Measurements from ENCODE around the gene PIR.
A peak's percentile ranks its signal among the peaks of the same experiment; 100 is the strongest.

Gene PIR

DNA sequence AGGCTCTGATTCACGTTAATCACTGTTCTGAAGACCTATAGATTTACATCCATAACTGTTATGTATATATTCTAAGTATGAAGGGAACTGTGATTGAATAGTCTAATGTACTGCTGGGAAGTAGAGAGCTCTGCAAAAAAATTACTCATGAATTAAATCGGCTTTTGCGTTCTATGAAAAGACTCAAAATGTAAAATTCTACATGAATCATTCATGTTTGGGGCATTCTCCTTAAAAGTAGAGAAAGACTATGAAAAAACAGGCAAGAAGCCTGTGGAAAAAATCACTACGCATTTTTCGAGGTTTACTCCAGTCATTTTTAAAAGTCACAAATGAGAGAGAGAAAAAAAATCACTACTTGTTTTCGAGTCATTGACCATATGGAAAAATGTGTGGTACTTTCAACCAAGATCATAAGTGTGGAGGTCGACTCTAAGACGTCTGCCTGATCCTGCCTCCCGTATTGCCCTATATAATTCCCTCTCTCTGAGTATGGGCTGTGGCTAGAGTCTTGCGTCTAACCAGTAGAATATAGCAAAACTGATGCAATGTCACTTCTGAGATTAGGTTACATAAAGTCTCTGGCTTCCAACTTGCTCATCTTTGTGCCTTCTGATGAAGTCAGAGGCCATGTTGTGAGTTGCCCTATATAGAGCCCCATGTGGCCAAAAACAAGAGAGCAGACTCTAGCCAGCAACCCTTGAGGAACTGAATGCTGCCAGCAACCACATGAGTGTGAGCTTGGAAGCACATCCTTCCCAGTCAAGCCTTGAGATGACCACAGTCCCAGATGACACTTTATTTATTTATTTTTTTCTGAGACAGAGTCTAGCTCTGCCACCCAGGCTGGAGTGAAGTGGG, 76.8 kb downstream of the PIR start:
- no peak for DNase-seq

DNA sequence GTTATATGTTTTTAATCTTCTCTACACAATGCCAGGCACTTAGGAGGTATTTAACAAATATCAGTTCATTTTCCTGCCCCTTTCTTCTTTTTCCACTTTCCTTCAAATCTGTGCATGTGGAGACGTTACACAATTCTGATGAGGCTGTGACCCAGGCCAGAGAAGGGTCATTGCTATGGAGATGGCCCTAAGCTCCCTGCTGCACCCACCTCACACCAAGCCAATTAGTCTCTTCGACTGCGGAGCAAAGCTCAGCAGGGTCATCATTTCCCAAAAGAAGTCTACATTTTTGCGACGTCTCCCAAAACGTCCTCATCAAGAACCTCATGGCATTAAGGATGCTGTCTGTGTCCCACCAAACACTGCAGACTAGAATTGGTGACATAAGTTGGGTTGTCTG, 80.0 kb downstream of the PIR start:
- no peak for DNase-seq

DNA sequence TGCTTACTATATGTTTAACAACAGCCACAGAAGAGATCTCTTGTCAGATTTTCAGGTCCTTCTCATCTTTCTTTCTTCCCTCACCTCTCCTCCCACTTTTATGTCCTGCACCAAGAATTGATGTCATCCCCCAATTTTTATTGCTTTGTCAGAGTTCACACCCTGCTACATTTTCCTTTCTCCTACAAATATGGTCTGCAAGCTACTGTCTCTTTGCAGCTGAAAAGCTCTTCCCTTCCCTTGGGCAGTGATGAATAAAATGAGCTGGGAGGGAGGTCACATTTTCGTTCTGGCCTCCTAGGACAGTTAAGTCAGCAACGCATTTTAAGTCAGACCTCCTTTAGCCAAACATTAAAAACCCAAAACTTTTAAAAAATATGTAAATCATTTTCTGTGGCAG, 82.2 kb downstream of the PIR start:
- no peak for DNase-seq

DNA sequence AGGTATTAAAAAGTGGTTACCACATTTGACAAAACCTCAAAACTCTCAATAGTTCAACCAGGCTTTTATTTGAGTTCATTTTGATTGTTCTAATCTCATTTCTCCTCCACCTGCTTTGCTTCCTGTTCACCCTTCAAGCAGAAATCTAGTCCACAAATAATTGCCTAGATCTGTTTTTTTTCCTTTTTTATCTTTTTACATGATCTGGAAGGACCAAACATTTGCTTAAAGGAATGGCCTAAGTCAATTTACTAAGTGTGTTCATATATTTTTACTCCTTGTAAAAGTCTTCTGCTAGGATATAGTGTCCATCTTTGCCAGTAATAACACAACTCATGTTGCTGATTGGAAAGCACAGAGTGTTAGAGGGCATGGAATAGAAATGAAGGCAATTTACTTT, 82.7 kb downstream of the PIR start:
- no peak for DNase-seq

DNA sequence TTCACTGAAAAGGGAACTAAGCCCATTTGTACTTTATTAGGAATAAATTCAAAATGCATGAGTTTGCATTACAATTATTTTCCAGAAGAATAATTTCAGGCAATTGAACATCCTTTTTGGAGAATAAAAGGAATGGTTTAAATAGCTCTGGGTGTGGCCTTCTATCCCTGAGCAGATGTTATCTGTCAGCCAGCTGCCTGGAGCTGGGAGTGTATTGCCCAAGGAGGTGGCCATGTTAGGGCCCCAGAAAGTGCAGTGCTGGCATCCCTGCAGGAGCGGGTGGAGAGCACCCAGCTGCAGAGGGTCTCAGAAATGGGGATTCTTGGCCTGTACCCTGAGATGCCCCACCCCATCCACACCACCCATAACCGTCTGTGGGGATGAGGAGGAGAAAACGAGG, 87.3 kb downstream of the PIR start:
- DNase-seq, result no peak

DNA sequence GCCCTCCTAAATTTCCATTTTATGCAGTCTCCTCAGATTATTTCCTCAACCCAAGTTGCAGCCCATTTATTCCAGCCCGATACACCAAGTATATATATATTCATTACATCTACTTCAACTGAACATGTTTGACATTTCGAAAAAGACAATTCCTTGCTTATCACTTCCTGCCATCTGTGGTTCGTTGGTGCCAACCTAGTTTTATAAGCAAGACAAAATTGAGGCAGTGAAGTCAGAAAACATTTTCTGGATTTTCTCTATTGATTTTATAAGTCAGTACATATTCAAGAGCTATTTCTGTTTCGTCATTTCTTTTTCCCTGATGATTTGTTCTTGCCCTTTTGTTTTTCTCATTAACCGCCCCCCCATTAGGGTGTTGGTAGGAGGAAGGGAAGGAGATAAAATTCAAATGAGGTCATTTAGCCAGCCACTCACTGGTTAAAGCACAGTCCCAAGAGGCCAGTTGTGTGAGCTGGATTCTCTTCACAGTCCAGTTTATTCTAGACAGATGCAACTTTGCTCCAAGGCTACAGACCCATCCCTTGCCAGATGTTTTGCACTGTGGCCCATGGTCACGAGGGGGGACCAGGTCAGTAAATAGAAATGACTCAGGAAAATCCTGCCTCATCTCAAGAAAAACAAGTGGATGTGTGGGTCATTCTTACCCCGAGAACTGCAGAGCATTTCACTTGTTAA, 88.6 kb downstream of the PIR start:
- no peak for DNase-seq

DNA sequence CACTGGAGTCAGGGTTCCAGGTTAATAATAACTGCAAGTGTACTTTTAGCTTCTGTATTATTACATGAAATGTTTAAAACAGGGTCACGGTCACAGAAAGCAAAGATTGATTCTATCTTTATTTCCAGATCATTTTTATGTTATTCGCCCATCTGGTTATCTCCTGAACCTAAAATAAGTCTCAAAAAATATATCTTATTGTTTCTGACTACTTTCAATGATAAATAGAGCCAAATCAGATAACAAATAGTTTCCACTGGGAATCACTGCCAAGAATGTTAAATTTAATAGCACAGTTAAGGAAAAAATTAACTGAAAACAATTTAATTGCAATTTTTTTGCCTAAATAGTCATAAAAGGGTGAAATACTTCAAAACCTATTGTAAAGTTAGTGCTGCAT, 91.8 kb downstream of the PIR start:
- DNase-seq, result no peak

DNA sequence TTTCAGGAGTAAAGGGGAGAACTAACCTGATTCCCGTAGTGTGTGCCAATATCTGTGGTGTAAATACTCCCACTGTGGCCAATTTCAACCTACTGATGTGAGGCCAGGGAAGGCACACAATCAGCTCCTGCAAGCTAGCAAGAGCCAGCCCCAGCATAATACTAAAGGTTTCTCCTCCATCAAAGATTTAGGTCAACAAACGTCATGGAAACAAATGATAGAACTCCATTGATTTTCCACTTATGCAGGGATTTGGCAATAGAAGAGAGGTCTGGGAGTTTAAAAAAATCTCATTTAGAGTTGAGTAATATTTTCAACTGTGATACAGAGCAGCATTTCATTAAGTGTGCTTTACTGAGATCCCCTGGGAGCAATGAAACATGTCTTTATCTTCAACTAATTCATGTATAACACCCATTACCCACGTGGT, 93.2 kb downstream of the PIR start:
- DNase-seq, result no peak

DNA sequence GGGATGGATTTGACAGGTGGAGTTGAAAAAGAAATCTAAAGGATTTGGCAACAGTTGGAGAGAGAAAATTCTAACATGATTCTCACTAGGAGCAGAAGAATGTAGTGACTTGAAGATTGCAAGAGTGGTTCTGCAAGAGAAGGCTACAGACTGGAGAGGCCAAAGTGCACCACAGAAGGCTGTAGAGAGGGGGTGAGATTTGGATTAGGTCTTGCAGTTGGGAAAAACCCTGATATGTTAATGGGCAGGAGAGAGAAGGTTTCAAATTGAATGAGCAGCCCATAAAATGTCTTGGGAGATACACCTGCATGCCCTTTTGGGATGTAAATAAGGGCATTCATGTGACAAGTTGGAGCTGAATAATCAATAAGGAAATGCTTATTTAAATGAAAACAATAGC, 94.3 kb downstream of the PIR start:
- no peak for DNase-seq

DNA sequence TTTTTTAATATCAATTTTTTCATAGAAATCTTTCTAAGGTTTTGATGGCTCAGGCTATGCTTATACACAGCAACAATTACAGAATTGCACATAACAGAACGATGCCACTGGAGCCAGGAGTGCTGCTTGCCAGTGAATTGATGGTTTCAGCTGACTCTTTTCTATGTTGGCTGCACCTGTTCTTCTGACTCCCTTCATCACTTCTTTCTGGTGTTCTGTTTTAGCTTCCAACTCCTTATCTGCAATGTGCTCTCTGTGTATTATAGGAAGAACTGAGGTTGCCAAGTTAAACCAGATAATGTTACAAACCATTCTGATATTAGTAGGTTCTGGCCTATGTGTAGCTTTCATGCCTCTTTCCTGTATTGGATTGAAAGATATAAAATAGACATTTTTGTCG, 97.3 kb downstream of the PIR start:
- no peak for DNase-seq

DNA sequence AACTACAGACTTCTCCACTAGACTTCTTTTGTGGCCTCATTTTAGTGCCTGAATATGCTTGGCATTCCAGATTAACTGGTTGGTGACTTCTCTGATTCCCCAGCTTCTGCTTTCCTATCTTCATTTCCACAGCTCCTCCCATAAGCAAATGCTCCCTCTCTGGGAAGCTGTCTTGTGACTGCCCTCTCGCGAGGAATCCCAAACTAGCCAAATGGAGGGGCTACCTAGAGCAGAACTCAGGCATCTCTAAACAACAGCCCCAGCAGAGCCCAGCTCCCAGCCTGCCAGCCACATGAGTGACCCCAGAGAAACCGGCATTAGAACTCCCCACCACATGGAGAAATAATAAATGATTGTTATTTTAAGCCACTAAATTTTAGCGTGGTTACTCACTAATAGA, 101.3 kb downstream of the PIR start:
- DNase-seq, result no peak

DNA sequence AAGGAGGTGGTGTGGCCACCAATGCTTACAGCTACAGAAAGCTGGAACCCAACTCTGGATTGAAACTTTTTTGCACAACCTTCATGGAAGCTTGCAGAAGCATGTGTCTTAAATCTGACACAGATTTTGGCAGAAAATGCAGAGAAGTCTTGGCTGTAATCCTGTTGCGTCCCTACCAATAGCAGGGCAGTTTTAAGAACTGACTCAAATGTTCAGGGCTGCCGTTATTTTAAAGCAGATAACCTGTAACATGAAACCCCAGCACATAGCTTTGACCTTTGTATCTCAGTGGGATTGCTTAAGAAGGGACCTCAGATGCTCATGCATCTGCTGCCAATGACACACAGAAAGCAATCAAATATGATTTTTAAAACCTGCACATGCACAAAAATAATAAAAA, 108.8 kb downstream of the PIR start, which contains the start of gene VEGFD:
VEGFD (minus strand) TSS at position 110 of the 400 bp plus-strand sequence. CDS start 467 bp downstream, outside the sequence.
- no peak for DNase-seq

DNA sequence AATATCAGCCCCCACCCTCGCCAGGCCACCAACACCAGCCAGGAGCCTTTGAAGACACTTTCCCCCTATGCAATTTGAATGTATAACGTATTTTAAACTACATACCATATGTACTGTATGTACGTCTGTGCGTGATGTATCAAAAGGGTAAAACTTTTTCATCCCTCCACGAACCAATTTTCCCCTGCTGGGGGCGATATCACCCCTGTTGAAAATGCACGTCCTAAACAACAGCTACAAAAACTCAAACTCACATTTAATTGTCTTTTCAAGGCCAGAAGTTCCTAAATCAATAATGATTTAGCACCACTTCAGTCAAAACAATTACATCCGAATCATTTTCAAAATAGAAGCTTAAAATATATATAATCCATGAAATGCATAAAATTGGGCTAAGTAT, 110.3 kb downstream of the PIR start:
- DNase-seq, result no peak

DNA sequence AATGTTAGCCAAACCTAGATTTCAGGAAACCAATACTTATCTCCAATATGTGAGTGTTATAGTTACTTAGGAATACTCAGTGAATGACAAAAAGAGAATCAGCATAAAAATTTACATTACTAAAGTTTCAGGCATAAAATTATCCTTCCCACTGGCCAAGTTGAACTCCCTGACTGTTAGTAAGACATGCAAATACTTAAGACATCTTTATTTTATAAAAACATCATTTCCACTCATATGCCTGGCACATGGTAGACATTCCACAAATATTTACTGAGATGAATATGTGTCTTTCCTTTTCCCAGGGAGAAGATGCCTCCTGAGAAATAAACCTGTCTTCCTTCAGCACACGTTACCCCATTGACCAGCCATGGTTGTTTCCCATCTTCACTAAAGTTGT, 116.2 kb downstream of the PIR start:
- no peak for DNase-seq

DNA sequence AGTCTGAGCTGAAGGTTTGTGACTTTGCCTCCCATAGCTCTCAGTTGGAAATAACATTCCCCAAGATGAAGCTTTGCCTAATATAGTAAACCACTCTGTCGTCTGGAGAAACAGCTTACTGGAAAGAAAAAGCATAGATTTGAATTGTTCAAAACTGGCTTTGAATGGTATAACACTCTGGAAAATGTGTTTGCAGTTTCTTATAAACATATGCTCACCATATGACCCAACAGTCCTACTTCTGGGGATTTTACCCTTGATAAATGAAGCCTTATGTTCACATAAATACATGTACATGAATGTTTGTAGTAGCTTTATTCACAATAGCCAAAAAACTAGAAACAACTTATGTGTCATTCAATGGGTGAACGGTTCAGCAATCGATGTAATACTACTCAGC, 119.2 kb downstream of the PIR start:
- DNase-seq, result no peak

DNA sequence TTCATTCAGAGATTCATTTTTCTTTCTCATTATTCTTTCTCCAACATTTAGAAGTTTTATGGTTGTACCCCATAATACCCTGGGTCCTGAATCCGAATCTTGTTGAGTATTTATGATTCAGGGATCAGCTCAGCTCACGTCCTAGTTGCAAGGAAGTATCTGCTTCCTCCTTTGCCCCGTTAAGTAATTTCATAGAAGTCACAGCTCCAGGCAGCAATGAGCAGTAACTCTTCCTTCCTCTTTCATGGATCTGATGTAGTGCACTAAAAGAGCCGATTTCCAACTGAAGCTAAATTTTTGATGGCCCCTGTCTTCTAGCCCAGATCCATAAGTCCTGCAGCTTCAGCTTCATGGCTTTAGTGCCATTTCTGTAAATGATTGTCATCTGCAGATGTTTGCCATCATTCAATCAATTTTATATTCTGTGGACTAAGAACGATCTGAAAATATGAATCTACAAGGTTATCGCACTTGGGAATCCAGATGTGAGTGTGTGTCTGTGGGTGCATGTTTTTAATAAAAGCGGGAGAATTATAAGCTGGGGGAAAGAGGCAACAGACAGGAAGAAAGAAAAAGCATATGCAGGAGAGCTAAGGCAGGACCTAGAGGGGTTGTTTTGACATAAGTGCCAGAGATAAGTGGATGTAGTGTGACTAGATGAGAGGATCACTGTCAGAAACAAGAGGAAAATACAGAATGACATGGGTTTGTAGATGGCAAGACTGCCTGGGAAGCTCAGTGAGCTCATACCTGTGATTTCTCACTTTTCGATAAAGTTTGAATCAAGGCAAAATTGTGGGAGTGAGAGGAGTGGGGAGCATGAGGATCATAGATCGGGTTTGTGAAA, 126.4 kb downstream of the PIR start:
- peak; percentile 35 to 45 for DNase-seq

DNA sequence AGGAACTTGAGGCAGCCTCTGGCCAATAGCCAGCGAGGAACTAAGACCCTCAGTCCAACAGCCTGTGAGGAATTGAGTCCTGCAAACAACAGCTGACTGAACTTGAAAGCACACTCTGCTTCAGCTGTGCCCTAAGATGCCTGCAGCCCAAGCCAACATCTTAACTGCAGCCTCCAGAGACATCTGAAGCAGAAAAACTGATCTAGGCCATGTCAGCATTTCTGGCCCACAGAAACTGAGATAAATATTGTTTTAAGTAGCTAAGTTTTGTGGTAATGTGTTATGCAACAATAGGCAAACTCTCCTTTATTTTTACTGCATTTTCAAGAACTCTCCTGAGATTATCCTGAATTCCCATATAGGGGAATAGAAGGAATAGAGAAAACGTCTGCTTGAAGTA, 133.4 kb downstream of the PIR start:
- DNase-seq, result no peak

DNA sequence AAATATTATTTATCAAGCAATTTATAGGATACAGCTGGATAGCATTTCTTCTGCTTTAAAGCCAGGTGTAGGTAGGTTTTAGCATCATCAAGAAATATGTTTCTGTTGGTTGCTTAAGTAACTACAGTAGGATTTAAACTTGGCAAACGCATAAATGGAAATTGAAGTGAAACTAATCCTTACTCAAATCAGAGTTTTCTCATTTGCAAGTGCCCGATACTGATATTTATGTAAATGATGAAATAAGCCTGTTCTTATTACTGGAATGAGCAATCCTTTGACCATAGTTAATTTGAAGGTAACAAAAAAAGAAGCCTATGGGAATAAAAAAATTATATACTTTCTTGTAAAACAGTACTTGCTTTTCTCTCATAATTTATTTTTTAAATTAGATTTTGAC, 134.6 kb downstream of the PIR start:
- no peak for DNase-seq

DNA sequence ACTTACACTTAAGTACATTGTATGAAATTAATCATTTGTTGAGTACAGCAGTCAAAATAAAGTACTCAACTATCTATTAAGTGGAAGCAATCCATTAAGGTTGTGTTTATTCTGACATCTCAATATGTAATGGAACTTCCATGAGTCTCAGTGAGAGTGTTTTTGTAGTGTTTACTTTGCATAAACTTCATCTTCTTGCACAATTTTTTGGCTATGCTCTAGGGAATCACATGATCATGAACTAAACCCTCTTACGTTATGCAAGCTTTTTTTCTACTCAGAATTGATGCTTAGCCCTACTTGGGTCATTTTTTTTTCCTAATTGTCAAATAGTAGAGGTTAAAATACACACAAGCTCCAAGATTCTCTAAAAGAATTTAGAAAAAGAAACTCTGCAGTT, 136.7 kb downstream of the PIR start:
- peak; percentile 51 to 73 for DNase-seq

DNA sequence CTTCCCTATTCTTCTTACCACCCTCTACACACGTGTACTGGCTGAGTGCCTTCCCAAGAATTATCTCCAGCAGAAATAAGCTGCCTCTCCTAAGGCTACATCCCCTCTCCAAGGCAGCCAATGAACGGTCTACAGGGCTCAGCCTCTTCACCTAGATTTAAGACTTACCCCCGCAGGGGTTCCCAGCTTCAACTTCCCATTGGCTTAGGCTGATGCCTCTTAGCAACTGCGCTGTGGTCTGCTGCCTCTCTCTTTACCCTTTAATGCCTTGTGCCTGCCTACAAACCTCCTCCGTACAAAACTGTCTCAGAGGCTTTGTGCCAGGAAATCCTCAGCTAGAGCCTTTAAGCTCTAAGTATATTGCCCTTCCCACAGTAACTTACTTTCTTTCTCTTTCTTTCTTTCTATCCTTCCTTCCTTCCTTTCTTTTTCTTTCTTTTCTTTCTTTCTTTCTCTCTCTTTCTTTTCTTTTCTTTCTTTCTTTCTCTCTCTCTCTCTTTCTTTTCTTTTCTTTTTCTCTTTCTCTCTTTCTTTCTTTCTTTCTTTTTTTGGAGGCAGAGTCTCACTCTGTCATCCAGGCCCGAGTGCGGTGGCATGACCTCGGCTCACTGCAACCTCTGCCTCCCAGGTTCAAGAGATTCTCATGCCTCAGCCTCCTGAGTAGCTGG, 142.7 kb downstream of the PIR start:
- DNase-seq, result no peak

DNA sequence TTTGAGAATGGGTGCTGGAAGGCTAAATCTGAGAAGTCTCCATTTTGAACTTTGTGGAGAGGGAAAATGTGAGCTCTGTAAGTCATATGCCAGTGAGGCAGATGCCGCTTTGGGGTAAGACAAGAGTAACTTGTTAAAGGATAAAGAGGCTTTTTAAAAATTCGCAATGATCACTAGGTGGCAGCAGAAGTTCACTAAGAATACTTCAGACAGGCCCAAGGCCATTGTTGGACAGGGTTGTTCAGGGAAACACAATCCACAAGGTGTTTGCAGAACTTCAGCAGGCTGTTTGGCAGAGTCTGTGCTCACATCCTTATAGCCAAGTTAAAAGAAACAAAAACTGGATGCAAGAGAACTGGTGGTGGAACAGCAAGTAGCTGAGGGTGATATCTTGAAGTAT, 144.1 kb downstream of the PIR start:
- DNase-seq, result peak; percentile 23 to 73

DNA sequence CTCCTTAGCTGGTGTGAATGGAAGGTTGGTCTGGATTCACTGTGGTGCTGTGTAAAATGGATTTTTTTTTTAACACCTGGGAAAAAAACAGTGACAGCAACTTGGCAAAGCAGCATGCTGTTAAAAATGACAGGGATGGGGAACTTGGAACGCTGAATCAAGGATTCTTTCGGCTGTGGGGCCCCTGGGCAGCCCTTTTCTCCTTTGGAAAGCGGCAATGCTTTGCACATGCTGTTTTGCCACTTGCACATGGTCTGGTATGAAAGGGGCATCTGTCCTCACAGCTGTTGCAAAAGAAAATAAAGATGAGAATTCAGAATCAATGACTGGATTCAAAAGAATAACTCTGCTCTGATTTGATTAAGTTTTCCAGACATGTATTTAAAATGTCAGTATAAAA, 147.2 kb downstream of the PIR start:
- DNase-seq, result no peak

DNA sequence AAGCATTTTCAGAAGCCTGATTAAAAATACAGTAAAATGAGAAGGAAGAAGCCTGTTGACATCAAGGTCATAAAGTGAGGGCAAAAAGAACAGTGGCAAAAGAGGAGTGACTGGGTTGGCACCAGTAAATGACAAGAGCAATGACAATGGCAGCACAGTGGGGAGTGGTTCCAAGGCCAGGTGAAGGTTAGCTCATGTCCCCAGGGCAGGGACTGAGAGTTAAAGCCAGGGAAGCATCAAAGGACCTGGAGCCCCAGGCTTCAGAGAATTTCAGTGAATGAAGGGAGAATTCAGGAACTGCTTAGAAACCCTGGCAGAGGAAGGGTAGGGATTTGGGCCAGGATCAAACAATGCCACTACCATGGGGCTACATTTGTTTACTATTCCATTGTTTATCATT, 149.0 kb downstream of the PIR start:
- no peak for DNase-seq

Measured in inflammatory macrophage treated with lipopolysaccharide for 1 hour (primary cell).